Activated naive CD4-positive, alpha-beta T cell treated with anti-CD3 and anti-CD28 coated beads, Interleukin-2, amount 10 ng/mL, durations not matched to agents 7 days and 5 days (primary cell): ENCODE data around the gene MT1E.
"Not testable (repeated sequence)": the region's sequence is repeated elsewhere in the genome, so short reads cannot be mapped to it uniquely, and the experiment has no call there.

Experiments
- CTCF ChIA-PET: fragments of 350-600 bp; sonication (Branson Sonifier 250); formaldehyde crosslinking; loops from one replicate; lab custom pipeline; 2021; ENCODE audit warnings: antibody characterized with exemption; lab: Charles Lee
- DNase-seq: peaks from one replicate; pipeline ENCODE4 v3.0.0-alpha.2; 2020
- H3K27ac Mint-ChIP-seq: one replicate; pipeline ENCODE4 v1.8.0; 2021; ENCODE audit warnings: mild to moderate bottlenecking, moderate library complexity, mixed read lengths
- H3K27me3 Mint-ChIP-seq: one replicate; pipeline ENCODE4 v1.8.0; 2021; ENCODE audit warnings: mild to moderate bottlenecking, mixed read lengths
- H3K36me3 Mint-ChIP-seq: one replicate; pipeline ENCODE4 v1.8.0; 2021; ENCODE audit warnings: mixed read lengths
- H3K4me1 Mint-ChIP-seq: one replicate; pipeline ENCODE4 v1.8.0; 2021; ENCODE audit warnings: mixed read lengths
- H3K4me3 Mint-ChIP-seq: one replicate; pipeline ENCODE4 v1.8.0; 2021; ENCODE audit warnings: mild to moderate bottlenecking, moderate library complexity, mixed read lengths
- H3K9me3 Mint-ChIP-seq: one replicate; pipeline ENCODE4 v1.8.0; 2021; ENCODE audit warnings: mixed read lengths

MT1E gene

GRCh38 chr16:56670620-56670934 lies 45.0 kb downstream of the MT1E start:
- no peak for DNase-seq
- CTCF ChIA-PET = interaction anchor here (0.6 to 3.0 kb wide), 2 partner anchors 31 to 52 kb away, joined by 4 to 8 read pairs; no protein-coding TSS in a partner anchor
- Mint-ChIP-seq H3K36me3 (peaks cover 2% of the 10 kb centered on the region), H3K4me3 (no peak overlapping the region), H3K4me1 (peaks cover 46% of the 10 kb centered on the region), H3K9me3 (no peaks in the 10 kb centered on the region), H3K27me3 (peaks cover 91% of the 10 kb centered on the region), H3K27ac (no peak overlapping the region)

DNA sequence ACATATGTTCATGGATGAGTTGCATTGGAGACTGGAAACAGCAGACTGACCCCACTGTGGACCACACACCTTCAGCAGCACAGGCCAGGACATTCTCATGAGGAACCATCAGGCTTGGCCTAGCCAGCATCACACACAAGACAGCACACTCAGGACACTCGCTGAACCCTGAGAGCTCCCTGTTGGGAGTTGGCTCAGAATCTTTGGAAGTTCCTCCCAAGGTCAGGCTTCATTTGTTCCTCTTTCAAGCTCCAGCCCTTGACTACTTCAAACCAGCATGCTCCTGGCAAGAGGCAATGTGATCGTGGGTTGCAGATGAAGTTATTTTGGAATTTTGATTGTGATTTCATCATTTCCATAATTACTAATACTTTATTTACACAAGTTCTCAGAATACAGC lies 46.1 kb downstream of the MT1E start:
- peaks cover 57% of the 10 kb centered on the region for H3K4me1 Mint-ChIP-seq
- not testable (repeated sequence) for H3K9me3 Mint-ChIP-seq, H3K27ac Mint-ChIP-seq, H3K36me3 Mint-ChIP-seq, DNase-seq, H3K4me3 Mint-ChIP-seq
- CTCF ChIA-PET = interaction anchor here (1.3 to 3.0 kb wide), 2 partner anchors 28 to 30 kb away, joined by 3 to 8 read pairs; no protein-coding TSS in a partner anchor
- peaks cover 91% of the 10 kb centered on the region for H3K27me3 Mint-ChIP-seq

- peaks cover 91% of the 10 kb centered on the region for H3K27me3 Mint-ChIP-seq
- H3K27ac Mint-ChIP-seq, H3K36me3 Mint-ChIP-seq, H3K9me3 Mint-ChIP-seq, DNase-seq, H3K4me3 Mint-ChIP-seq: not testable (repeated sequence)
- peaks cover 58% of the 10 kb centered on the region for H3K4me1 Mint-ChIP-seq
- CTCF ChIA-PET = interaction anchor here (1.3 to 3.1 kb wide), 3 partner anchors 29 to 30 kb away, joined by 3 to 31 read pairs (median 8); no protein-coding TSS in a partner anchor
Measured at GRCh38 chr16:56672171-56672570, 46.6 kb downstream of the MT1E start.

DNA sequence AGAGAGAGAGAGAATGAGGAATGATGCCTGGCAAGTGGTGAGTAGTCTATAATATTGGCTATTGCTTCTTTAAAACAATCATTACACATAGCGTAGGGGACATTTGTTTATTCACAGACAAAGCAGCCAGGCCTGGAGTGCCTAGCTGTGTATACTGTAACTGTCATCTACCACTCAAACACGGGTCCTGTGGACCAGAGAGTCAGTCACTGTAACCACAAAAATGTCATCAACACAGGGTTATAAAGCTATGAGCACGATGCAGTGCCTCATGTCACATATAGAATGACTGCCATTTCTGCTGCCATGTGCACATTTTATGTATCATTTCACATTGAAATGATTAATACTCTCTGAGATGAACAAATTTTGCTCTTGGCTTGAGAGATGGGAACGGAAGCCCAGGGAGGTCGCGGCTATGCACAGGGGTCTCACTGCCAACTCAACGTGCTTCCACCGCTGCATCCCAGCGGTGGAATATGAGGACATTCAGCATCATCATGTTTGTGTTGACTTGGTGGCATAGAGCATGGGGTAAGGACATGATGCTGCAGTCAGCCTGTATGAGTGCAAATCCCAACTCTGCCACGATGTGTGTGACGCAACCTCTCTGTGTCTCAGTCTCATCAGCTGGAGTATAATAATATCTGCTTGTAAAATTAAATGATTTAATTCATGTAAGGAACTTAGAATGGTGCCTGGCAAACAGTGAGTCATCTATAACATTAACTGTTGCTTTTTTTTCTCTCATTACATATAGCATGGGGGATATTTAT lies 47.4 kb downstream of the MT1E start:
- peaks cover 3% of the 10 kb centered on the region for H3K36me3 Mint-ChIP-seq
- DNase-seq = no peak
- no peaks in the 10 kb centered on the region for H3K9me3 Mint-ChIP-seq
- H3K27me3 Mint-ChIP-seq = peaks cover 88% of the 10 kb centered on the region
- CTCF ChIA-PET = interaction anchor here (1.0 to 3.1 kb wide), 9 partner anchors 10 to 119 kb away, joined by 3 to 31 read pairs (median 4); partner anchors contain the start of gene MT1X
- H3K4me1 Mint-ChIP-seq = peaks cover 53% of the 10 kb centered on the region
- no peak overlapping the region for H3K27ac Mint-ChIP-seq
- no peak overlapping the region for H3K4me3 Mint-ChIP-seq

DNA sequence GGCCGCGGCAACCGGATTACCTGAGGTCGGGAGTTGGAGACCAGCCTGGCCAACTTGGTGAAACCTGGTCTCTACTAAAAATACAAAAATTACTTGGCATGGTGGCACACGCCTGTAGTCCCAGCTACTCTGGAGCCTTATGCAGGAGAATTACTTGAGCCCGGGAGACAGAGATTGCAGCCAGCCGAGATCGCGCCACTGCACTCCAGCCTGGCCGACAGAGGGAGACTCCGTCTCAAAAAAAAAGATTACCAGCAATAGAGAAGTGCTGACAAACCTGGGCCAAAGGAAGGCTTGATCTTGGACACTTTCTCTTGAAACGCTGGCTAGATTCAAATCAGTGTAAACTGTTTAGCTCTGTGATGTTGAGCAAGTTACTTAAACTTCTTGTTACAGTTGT lies 48.3 kb downstream of the MT1E start:
- no peak overlapping the region for H3K27ac Mint-ChIP-seq
- H3K27me3 Mint-ChIP-seq = peaks cover 78% of the 10 kb centered on the region
- H3K36me3 Mint-ChIP-seq = peaks cover 3% of the 10 kb centered on the region
- peak overlapping the region; percentile 22 for H3K4me3 Mint-ChIP-seq
- CTCF ChIA-PET = interaction anchor here (1.0 to 3.1 kb wide), 8 partner anchors 9 to 118 kb away, joined by 3 to 31 read pairs (median 4); partner anchors contain the start of gene MT1X
- no peaks in the 10 kb centered on the region for H3K9me3 Mint-ChIP-seq
- H3K4me1 Mint-ChIP-seq = peaks cover 44% of the 10 kb centered on the region
- peak; percentile 56 for DNase-seq

DNA sequence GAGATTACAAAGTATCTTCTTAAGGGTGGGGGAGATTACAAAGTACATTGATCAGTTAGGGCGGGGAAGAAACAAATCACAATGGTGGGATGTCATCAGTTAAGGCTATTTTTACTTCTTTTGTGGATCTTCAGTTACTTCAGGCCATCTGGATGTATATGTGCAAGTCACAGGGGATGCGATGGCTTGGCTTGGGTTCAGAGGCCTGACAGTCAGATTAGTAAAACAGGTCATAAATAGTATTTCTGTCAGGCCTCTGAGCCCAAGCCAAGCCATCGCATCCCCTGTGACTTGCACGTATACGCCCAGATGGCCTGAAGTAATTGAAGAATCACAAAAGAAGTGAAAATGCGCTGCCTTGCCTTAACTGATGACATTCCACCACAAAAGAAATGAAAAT lies 49.0 kb downstream of the MT1E start:
- not testable (repeated sequence) for H3K36me3 Mint-ChIP-seq, H3K9me3 Mint-ChIP-seq, H3K27ac Mint-ChIP-seq, H3K4me3 Mint-ChIP-seq, DNase-seq
- H3K27me3 Mint-ChIP-seq = peaks cover 71% of the 10 kb centered on the region
- CTCF ChIA-PET = interaction anchor here (1.2 to 3.1 kb wide), 4 partner anchors 8 to 98 kb away, joined by 4 to 31 read pairs (median 4); partner anchors contain the start of gene MT1X
- peaks cover 39% of the 10 kb centered on the region for H3K4me1 Mint-ChIP-seq

GRCh38 chr16:56675685-56676210 lies 50.2 kb downstream of the MT1E start:
- DNase-seq = peak; percentile 78
- CTCF ChIA-PET = interaction anchor here (0.7 to 2.8 kb wide), 5 partner anchors 14 to 114 kb away, joined by 3 to 20 read pairs (median 3); no protein-coding TSS in a partner anchor
- Mint-ChIP-seq H3K4me1 (peaks cover 33% of the 10 kb centered on the region), H3K27me3 (peaks cover 60% of the 10 kb centered on the region), H3K27ac (peak overlapping the region; percentile 42), H3K9me3 (no peaks in the 10 kb centered on the region), H3K4me3 (peak overlapping the region; percentile 66), H3K36me3 (peaks cover 1% of the 10 kb centered on the region)
